ENCODE data around the gene GALNT9.
"Not testable (repeated sequence)": the region's sequence is repeated elsewhere in the genome, so short reads cannot be mapped to it uniquely, and the experiment has no call there.

Gene GALNT9

GRCh38 chr12:132209619-132210222 is 119.7 kb downstream of the GALNT9 start:
- DNase-seq = no peak

DNA sequence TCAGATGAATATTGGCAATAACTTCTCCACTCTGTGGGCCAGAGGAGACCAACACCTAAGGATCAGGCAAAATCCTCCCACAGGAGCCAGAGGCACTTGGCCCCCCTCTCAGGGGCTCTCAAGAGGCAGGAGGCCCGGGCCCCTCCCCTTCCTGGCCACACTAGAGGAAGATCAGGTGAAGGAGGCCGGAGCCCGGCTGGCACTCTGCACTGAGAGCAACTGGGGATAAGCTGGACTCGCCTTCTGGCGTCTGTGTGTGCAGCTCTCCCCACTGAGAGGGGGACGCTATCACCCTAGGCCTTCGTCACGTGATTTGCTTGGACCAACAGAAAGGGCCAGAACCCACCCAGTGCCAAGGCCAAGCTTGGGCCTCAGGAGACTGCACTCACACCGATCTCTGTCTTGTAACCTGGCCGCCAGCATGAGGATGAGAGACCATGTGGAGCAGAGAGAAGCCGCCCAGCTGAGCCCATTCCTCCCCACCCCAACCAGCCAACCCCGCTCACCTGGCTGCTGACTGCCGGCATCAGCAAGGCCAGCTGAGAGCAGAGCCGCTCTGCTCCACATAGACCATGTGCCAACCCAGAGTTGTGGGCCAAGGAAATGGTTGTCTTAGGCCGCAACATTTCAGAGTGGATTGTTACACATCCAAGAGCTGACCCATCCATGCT is 121.1 kb downstream of the GALNT9 start:
- no peak for DNase-seq

DNA sequence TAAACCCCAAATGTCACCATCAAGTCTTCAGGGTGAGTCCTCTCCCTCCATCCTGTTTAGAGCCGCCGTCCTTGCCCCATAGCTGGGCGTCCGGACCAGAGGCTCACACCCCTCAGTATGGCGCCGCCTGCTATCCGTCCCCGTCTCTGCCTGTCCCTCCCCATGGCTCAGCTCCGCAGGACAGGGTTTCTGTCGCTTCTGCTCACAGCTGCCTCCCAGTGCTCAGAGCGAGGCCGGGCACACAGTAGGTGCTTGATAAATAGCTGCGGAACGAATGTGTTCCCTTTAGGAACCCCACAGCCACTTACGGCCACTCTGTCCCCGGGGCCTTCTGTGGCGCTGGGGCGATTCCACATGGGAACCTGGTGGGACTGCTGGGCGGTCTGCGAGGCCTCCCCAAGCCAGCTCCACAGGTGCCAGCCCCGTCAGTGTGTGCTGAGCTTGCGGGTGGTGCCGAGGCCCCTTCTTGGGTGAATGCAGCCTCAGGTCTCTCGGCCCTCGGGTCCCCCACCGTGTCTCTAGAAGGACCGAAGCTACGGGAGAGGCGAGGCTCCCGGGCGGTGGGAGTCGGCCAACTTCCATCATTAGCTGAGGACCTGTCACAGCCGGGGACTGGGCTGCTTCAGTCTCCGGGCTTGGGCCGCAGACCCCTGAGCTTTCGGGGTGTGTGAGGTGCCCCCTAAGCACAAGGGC is 122.2 kb downstream of the GALNT9 start:
- DNase-seq = no peak

DNA sequence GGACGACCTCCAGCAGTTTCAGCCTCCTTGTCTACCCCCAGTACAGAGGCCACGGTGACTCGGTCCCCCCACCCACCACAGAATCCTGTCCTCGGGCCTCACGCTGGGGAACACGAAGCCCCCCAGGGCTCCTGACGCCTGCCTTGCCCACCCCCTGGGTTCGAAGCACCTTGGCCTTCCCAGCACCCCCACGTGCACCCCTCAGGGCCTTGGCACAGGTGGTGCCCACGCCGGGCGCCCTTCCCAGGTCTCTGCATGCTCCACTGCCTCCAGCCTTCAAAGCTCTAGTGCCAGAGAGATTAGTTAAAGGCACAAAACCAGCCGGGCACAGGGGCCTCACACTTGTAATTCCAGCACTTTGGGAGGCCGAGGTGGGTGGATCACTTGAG is 123.3 kb downstream of the GALNT9 start:
- no peak for DNase-seq

DNA sequence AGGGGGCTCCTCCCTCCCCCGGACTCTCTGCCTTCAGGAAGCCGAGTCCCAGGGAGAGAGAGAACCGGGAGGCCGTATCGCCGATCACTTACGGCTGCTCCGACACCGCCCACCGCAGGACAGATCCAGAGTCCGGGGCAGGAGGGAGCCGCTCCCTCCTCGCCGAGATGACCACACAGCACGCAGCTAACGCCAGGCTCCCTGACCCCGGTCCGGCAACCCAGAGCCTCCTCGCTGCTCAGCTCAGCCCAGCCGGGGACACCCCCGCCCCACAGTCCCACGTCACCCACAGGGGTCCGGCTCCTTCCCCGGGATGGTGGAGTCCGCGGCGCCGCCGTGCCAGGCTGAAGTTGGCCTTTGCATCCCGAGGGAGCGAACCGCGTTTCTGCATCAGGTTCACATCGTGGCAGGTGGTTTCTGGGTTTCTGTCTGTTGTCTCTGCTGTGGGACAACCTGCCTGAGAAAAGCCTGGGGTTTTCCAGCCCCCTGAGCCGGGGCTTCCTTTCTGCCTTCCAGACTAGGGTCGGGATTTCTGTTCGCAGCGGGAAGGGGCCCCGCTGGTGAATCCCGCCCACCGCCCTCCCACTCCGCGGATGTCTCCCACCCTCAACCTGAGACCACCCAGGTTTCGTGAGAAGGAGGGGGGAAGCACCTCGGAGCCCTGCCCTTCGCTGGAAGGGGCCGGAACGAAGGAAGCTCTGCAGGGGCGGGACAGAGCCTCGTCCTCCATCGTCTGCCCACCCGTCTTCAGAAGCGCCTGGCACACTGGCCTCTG is 123.9 kb downstream of the GALNT9 start:
- DNase-seq = no peak

DNA sequence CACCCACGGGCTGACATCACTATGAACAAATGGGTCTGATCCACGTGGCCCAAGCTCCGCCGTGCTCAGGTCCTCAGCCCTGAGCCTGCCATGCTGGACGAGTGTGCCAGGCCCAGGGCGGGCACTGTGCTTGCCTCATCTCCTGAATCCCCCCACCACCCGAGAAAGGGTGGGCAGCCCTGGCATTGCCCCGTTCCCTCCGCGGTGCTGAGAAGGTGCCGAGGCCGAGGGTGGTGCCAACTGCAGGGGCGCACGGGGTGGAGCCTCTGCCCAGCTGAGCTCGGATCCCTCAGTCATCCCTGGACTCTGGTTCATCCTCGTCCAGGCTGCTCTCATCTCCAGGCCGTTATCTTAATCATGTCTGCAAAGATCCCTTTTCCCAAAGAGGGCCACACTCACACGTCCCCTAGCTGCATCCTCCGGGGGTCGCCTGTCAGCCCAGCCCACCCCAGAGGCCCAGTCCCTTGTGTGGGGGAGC is 124.6 kb downstream of the GALNT9 start:
- DNase-seq = no peak

DNA sequence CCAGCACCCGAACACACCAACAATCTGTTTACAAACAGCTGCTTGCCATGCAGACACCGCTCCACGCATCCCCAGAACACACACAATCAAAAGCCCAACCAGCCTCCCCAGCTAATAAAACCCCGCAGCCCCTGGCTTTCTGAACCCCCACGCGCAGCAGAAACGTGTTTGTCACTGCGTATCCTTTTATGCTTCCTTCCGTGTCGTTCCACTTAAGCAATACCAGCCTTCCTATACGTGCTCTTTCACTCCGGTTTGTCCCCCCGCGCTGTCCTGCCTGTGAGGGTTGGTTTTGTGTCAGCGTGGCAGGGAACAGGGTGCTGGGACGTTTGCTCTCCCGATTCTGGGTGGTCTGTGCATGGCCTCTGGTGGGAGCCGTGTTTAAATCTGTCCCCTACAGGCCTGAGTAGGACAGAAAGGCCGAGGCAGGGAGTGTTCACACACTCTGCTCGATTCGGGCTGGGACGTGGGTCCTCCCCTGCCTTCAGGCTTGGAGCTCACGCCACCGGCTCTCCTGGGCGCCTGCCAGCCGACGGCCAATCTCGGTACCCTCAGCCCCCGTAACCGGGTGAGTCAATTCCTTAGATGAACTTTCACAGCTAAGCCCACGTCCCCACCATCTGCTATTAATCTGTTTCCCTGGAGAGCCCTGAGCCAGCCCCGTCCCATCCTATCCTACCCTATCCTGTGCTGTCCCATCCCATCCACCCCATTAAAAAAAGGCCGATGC is 125.2 kb downstream of the GALNT9 start:
- no peak for DNase-seq

GRCh38 chr12:132202929-132203721 is 126.3 kb downstream of the GALNT9 start:
- DNase-seq = no peak

DNA sequence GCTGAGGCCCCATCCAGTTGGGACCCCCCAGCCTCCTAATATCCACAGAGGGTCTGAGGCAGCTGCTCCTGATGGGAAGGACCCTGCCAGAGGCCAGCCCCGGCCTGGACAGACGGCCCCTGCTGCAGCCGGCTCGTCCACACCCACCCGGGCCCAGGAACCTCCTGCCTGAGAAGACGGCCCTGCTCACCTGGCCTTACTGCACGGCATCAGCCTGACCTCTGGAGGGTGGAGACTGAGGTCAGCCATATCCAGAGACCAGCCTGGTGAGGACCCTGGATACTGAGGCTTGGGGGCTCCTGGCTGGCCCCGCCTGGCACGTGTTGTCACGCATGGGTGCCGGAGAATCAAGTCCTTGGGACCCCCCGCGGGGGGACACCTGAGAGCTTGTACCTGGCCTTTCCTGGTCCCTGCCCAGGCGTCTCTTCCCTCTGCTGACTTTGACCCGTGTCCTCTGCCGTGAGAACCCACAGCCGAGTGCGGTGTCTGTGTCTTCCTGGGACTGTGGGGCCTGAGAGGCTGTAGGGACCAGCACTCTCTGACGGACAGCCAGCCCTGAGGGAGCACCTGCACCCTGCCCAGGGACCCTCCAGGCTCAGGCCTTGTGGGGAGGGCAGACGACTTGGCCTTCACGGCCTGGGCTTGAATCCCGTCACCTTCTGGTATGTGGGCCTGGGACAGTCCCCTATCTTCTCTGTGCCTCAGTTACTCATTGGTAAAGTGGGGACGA is 127.8 kb downstream of the GALNT9 start:
- no peak for DNase-seq

GRCh38 chr12:132200800-132201199 is 128.6 kb downstream of the GALNT9 start:
- DNase-seq = no peak

DNA sequence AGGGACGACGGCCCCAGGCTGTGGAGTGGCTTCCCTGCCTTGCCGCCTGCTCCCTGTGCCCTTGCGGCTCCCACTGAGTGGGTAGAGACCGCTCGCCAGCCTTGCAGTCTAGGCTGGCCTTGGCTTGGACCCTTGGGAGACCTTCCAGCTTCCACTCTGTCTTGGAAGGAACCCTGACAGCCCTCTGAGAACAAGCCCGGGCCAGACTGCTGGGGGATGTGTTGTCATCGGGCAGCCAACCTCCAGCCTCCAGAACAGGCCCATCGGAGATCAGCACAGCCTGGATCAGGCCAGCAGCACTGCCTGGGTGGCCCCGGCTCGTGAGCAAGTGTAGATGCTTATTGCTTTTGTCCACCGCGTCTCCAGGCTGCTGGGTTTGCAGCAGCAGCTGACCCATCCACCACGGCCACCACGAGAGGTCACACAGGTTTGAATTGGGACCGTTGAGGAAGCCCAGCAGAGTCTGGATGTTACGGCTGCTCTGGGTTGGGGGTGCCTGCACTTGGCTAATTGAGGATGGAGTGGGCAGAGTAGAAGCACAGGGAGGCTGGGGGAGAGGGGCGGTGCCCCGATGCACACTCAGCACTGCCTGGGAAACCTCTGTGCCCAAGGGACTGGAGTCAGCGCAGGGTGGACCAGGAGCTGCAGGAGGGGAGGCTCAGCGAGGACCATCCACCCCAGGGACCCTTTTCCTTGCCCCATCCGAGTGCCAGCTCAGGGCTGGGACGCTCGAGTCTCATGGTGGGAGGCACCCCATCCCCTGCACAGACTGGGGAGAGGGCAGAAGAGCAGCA is 129.7 kb downstream of the GALNT9 start:
- no peak for DNase-seq

DNA sequence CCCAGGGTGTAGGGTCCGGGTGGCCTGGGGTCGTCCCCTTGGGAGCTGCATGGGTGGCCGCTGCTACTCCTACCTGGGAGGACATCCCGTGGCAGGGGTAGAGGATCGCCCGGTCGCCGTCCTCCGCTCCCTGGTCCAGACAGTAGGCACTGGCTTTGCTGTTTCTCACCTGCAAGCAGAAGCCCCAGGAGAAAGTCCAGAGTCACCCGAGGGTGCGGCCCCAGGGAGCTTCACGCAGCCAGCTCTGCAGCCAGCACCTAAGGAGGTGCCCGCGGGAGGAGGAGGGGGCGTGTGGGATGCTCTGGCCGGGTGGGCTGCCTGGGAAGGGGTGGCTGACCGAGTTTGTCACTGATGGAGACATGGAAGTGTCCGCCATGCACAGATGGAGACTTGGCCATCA is 130.3 kb downstream of the GALNT9 start:
- DNase-seq = no peak

DNA sequence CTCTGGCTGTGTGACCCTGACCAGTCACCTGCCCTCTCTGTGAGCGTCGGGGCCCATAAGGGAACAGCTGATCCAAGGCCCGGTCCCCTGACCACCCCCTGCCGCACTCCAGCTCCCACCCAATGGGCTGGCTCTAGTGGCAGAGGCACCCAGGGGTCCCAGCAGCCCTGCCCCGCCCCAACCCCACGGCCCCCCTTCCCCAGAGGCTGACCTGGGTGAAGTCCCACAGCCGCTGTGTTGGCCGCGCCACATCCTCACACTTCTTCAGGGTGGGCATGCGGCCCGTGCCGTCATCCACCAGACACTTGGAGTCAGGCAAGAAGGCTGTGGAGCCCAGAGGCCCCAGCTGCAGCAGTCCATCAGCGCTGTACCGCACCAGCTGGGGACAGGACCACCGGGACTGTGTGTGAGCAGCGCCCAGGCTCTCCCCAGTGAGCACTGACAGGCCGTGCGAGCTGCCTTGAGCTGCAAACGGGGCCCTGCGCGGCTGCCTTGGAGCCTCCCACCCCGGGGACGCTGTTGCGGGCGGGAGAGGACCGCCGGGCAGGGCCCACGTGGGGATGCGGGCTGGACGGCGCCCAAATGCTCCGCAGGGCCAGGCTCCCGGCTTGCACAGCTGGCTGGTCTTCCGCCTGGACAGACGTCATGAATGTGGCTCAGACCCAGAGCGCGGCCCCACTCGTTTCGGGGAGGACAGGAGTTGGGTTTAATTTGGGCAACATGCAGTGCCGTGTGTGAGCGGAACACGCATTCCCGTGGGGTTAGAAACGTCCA is 131.6 kb downstream of the GALNT9 start:
- DNase-seq = no peak

DNA sequence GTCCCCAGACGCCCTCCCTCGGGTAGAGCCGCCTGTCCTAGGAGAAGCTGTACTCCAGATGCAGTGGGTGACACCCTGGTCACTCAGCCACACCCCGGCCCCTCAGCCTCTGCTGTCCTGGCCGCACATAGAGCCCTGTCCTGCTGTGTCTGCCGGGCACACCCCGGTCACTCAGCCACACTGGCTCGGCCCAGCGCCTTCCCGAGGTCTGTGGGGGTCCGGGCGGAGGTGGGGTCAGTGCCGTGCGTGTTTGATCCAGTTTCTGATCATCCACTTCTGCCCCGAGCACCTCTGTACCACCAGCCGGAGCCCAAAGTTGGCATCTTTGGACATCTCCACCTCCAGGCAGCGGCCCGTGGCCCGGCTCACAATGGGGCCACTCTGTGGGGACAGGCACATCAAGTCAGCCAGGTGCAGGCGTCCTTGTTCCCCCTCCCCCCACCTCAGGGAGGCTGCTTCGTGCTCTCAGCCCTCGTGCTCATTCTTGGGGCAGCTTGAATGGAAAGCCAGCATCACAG is 132.5 kb downstream of the GALNT9 start:
- no peak for DNase-seq

DNA sequence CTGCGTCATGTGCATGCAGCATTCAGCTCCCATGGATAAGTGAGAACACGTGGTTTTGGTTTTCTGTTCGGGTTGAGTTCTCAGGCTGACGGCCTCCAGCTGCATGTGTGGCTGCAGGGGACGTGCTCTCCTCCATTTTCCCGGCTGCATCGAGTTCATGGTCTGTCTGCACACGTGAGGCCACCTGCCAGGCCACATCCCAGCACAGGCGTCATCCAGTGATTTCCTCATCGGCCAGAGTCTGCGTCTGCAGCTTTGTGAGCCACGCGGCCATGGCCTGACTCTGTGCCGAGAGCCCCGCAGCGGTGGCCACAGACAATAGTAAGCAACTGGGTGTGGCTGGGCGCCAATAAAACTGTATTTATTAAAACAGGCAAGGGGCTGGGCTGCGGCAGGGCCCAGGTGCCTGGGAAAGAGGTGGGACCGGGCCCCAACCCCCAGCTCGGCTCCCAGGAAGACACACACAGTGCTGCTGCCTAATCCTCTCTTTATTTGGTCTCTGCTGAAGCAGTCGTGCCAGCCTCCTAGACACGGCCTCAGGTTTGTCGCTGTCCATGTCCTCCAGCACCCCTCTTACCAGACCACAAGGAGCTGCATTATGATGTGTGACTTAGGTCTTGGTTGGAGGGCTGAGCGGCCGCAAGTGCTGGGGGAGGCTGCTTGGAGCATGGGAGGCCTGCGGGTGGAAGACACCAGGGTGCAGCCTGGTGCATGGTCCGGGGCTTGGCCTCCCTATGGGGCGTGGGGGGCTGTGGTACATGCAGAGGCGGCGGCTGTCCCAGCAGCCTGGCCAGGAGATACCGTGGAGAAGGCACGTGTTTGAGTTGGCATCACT is 133.1 kb downstream of the GALNT9 start:
- peak; percentile 72 for DNase-seq

- DNase-seq = not testable (repeated sequence)
Measured at GRCh38 chr12:132195242-132195641, 134.1 kb downstream of the GALNT9 start.

- DNase-seq = peak; percentile 45
Measured at GRCh38 chr12:132194556-132194955, 134.8 kb downstream of the GALNT9 start.

DNA sequence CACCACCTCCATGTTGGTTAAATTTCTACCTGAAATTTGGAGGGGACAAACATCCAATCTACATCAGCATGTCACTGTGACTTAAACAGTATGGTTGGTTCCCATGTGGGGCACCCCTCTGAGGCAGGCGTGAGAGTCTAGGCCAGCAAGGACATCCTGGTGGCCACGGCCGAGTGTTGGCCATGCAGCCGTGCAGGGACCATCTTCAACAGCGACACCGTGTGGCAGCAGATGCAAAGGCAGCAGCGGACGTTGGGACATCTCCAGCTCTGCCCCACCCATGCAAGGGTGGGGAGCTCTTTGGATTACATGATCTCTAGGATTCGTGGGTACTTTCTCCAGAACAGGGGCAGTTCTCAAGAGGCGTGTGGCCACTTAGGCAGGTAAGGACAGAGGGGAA is 135.3 kb downstream of the GALNT9 start:
- DNase-seq = no peak
